ENCODE data around the gene ISCU. TPM values are rescaled to one million over a fixed set of nuclear protein-coding genes. Genes with fewer than 3 reads are reported as not detected.

ISCU gene
- total and polyA plus RNA-seq, 9 of the 15 experiments (the other 6 are each of a cell fraction or from before 2014, with no cell fraction given) = 15.9 to 92.5 (median 77.3) TPM

GRCh38 chr12:108564724-108565123, 2.3 kb downstream of the ISCU start (continued):
- TF ChIP-seq SOX6 (IDR thresholded peaks at IDR 0.05) = peak; percentile 79; the same call in 1 of the 2 replicates
- no peak for TF ChIP-seq ZNF778 (CRISPR knock-in tag; IDR thresholded peaks at IDR 0.05)
- no peak for TF ChIP-seq ATF1 (CRISPR knock-in tag; IDR thresholded peaks at IDR 0.05)
- no peak for TF ChIP-seq ATF1 (tag; IDR thresholded peaks at IDR 0.05)
- TF ChIP-seq NR0B1 (IDR thresholded peaks at IDR 0.05; ENCODE audit: partially characterized antibody) = no peak
- no peak for TF ChIP-seq ZNF584 (CRISPR knock-in tag; IDR thresholded peaks at IDR 0.05; ENCODE audit: low read depth)
- no peak for TF ChIP-seq POLR2B (IDR thresholded peaks at IDR 0.05; ENCODE audit: low read depth, partially characterized antibody)
- no peak for TF ChIP-seq PHF20 (IDR thresholded peaks at IDR 0.05; ENCODE audit: partially characterized antibody)
- TF ChIP-seq STAT6 (CRISPR knock-in tag; IDR thresholded peaks at IDR 0.05) = no peak
- no peak for TF ChIP-seq ZNF24 (IDR thresholded peaks at IDR 0.05)
- TF ChIP-seq HDAC2 (IDR thresholded peaks at IDR 0.05) = peak; percentile 71; the same call in 1 of the 2 replicates
- TF ChIP-seq CBFA2T3 (IDR thresholded peaks at IDR 0.05) = peak; percentile 83
- no peak for TF ChIP-seq MEF2A (IDR thresholded peaks at IDR 0.05; ENCODE audit: control insufficient read depth, low read depth, low read length)
- TF ChIP-seq ZNF395 (CRISPR knock-in tag; IDR thresholded peaks at IDR 0.05) = no peak
- TF ChIP-seq MYBL2 (IDR thresholded peaks at IDR 0.05; ENCODE audit: low read depth) = no peak
- no peak for TF ChIP-seq MYBL2 (CRISPR knock-in tag; IDR thresholded peaks at IDR 0.05; ENCODE audit: borderline replicate concordance)
- TF ChIP-seq IRF2 (CRISPR knock-in tag; IDR thresholded peaks at IDR 0.05) = no peak
- TF ChIP-seq GABPB1 (CRISPR knock-in tag; IDR thresholded peaks at IDR 0.05) = no peak
- TF ChIP-seq RBM15 (IDR thresholded peaks at IDR 0.05; ENCODE audit: insufficient read depth, low read length) = no peak
- TF ChIP-seq NFE2 (IDR thresholded peaks at IDR 0.05; ENCODE audit: low read depth) = peak; percentile 94
- no peak for TF ChIP-seq TSC22D4 (tag; IDR thresholded peaks at IDR 0.05)
- TF ChIP-seq RNF219 (CRISPR knock-in tag; IDR thresholded peaks at IDR 0.05) = no peak
- TF ChIP-seq RNF2 (IDR thresholded peaks at IDR 0.05) = no peak
- no peak for TF ChIP-seq ZNF134 (CRISPR knock-in tag; conservative IDR thresholded peaks at IDR 0.05)
- no peak for TF ChIP-seq EZH2 (IDR thresholded peaks at IDR 0.05; ENCODE audit: borderline replicate concordance, low read depth, low read length)
- no peak for TF ChIP-seq ZBTB7A (IDR thresholded peaks at IDR 0.05; ENCODE audit: borderline replicate concordance, control insufficient read depth, low read depth, low read length)
